PFSK-1 (cell line): ENCODE results near the gene KDM2B.

Experiments used
- FOXP2 ChIP-seq: optimal IDR thresholded peaks from 2 replicates; pipeline ENCODE3; 2011; ENCODE audit warnings: borderline replicate concordance, control low read depth, inconsistent platforms; ENCODE audit not compliant: insufficient read depth; ENCODE audit errors: extremely low read length, extremely low read depth
- POLR2AphosphoS5 ChIP-seq: IDR thresholded peaks from 2 replicates; pipeline ENCODE4 v1.6.1; 2012; ENCODE audit warnings: low read depth, mild to moderate bottlenecking, control low read depth, low read length, moderate library complexity
- REST ChIP-seq, 2 experiments: IDR thresholded peaks; 2 replicates each; pipeline versions ENCODE4 v1.6.1 to v1.8.0; 2011 to 2012; ENCODE audit warnings: low read depth in 2 of 2, low read length in 2 of 2, control low read depth in 1 of 2, inconsistent platforms in 1 of 2, mild to moderate bottlenecking in 1 of 2, moderate library complexity in 1 of 2; ENCODE audit not compliant: insufficient read depth in 1 of 2
- SIN3A ChIP-seq: IDR thresholded peaks from 2 replicates; pipeline ENCODE4 v1.6.1; 2012; ENCODE audit warnings: mild to moderate bottlenecking, low read length, moderate library complexity, borderline replicate concordance; ENCODE audit not compliant: insufficient read depth
- TAF1 ChIP-seq: IDR thresholded peaks from 2 replicates; pipeline ENCODE4 v1.6.1; 2012; ENCODE audit warnings: low read length, control low read depth, borderline replicate concordance; ENCODE audit not compliant: insufficient read depth

The KDM2B gene

GRCh38 chr12:121565076-121565475 is 15.7 kb downstream of the KDM2B start:
- TF ChIP-seq REST (IDR thresholded peaks at IDR 0.05; ENCODE audit: insufficient read depth in 1 of 2, low read depth in 2 of 2, low read length in 2 of 2) (no peak), TAF1 (no peak), FOXP2 (no peak), SIN3A (no peak), POLR2AphosphoS5 (no peak)

DNA sequence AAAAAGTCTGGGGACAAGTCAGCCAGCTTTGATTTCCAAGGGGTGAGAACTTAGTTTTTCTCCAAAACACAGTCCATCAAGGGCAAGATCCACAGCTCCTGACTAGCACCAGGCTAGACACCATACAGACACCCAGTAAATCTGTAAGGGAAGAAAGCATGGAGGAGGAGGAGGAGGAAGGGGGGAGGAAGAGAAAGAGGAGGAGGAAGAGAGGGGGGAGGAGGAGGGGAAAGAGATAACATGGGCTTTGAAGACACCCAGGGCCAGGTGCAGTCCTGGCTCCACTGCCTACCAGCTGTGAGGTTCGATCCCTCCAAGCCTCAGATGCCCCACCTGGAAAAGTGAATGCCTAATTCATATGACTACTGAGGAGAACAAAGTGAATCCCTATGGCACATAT is 18.3 kb downstream of the KDM2B start:
- TF ChIP-seq POLR2AphosphoS5 (no peak), SIN3A (no peak), TAF1 (no peak), REST (IDR thresholded peaks at IDR 0.05; ENCODE audit: insufficient read depth in 1 of 2, low read depth in 2 of 2, low read length in 2 of 2) (no peak), FOXP2 (no peak)

DNA sequence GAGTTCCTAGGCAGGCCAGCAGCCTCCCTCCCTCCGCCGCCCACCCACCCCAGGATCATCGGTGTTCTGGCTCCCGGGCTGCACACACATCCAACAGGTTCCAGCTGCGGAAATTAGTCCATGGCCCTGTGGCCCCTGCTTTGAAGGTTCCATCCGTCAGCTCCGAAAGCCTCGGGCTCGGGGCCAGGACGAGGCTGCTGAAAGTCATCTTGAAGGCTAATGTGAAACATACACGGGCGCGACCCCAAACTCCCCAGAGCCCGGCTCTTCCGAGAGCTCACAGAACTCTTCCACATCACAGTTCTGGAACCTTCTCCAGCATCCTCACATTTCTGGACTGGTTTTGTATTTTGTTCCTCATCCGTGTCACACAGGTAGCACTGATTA is 19.8 kb downstream of the KDM2B start:
- TF ChIP-seq POLR2AphosphoS5 (no peak), FOXP2 (no peak)

- no peak for TF ChIP-seq FOXP2
- no peak for TF ChIP-seq TAF1
- no peak for TF ChIP-seq REST (IDR thresholded peaks at IDR 0.05; ENCODE audit: insufficient read depth in 1 of 2, low read depth in 2 of 2, low read length in 2 of 2)
- no peak for TF ChIP-seq POLR2AphosphoS5
- no peak for TF ChIP-seq SIN3A
These were observed 20.3 kb downstream of the KDM2B start for GRCh38 chr12:121560392-121561008.

DNA sequence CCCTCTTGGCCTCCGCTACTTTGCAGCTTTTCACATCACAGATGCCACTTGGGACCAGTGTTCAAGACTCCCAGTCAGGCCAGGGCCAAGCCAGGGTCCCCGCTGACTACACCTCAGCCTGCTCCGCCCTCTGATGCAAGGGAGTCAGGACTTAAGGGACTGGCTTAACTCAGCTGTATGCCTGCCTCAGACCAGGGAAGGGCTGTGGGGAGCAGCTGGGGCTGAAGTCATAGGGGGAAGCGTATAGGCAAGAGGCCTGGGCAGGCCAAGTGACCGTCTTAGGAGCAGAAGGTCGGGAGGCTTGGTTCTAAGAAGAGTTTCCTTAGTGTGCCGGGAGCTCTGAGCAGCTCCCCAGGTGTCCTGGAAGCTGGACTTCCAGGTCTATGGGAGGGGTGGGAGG is 21.9 kb downstream of the KDM2B start:
- no peak for TF ChIP-seq FOXP2
- TF ChIP-seq POLR2AphosphoS5, result no peak
- TF ChIP-seq TAF1, result no peak
- no peak for TF ChIP-seq REST (IDR thresholded peaks at IDR 0.05; ENCODE audit: insufficient read depth in 1 of 2, low read depth in 2 of 2, low read length in 2 of 2)
- TF ChIP-seq SIN3A, result no peak
